ENCODE measurements around the gene SELP.
"Not testable (repeated sequence)": the region's sequence is repeated elsewhere in the genome, so short reads cannot be mapped to it uniquely, and the experiment has no call there.

SELP gene

GRCh38 chr1:169630006-169630405 lies at the start of gene SELP:
Gene SELP (minus strand): TSS chr1:169630124. CDS start chr1:169630074, 50 bp downstream.
- in situ Hi-C loops (cut with HindIII; ENCODE audit: low sequenced_read_pairs), result no loop called here

- in situ Hi-C loops (cut with HindIII; ENCODE audit: low sequenced_read_pairs), result no loop called here
Observed at GRCh38 chr1:169679692-169680091, 49.8 kb upstream of the SELP start.

GRCh38 chr1:169676001-169676400 lies 46.1 kb upstream of the SELP start:
- in situ Hi-C loops (cut with HindIII; ENCODE audit: low sequenced_read_pairs), result no loop called here

GRCh38 chr1:169670836-169671235 lies 40.9 kb upstream of the SELP start:
- in situ Hi-C loops (cut with HindIII; ENCODE audit: low sequenced_read_pairs), result no loop called here

GRCh38 chr1:169670244-169670643 lies 40.3 kb upstream of the SELP start:
- in situ Hi-C loops (cut with HindIII; ENCODE audit: low sequenced_read_pairs), result not testable (repeated sequence)

- in situ Hi-C loops (cut with HindIII; ENCODE audit: low sequenced_read_pairs), result not testable (repeated sequence)
Observed at GRCh38 chr1:169667699-169668596, 38.0 kb upstream of the SELP start.

GRCh38 chr1:169667227-169667639 lies 37.3 kb upstream of the SELP start:
- in situ Hi-C loops (cut with HindIII; ENCODE audit: low sequenced_read_pairs), result not testable (repeated sequence)

GRCh38 chr1:169662680-169663079 lies 32.8 kb upstream of the SELP start:
- in situ Hi-C loops (cut with HindIII; ENCODE audit: low sequenced_read_pairs), result not testable (repeated sequence)

- in situ Hi-C loops (cut with HindIII; ENCODE audit: low sequenced_read_pairs), result not testable (repeated sequence)
Observed at GRCh38 chr1:169661066-169661465, 31.1 kb upstream of the SELP start.

- in situ Hi-C loops (cut with HindIII; ENCODE audit: low sequenced_read_pairs), result not testable (repeated sequence)
Observed at GRCh38 chr1:169658777-169659176, 28.9 kb upstream of the SELP start.

- in situ Hi-C loops (cut with HindIII; ENCODE audit: low sequenced_read_pairs), result no loop called here
Observed at GRCh38 chr1:169653873-169654272, 23.9 kb upstream of the SELP start.

- in situ Hi-C loops (cut with HindIII; ENCODE audit: low sequenced_read_pairs), result no loop called here
Observed at GRCh38 chr1:169651035-169651434, 21.1 kb upstream of the SELP start.

- in situ Hi-C loops (cut with HindIII; ENCODE audit: low sequenced_read_pairs), result no loop called here
Observed at GRCh38 chr1:169650551-169650950, 20.6 kb upstream of the SELP start.

GRCh38 chr1:169648709-169649108 lies 18.8 kb upstream of the SELP start:
- in situ Hi-C loops (cut with HindIII; ENCODE audit: low sequenced_read_pairs), result no loop called here

- in situ Hi-C loops (cut with HindIII; ENCODE audit: low sequenced_read_pairs), result no loop called here
Observed at GRCh38 chr1:169648187-169648586, 18.3 kb upstream of the SELP start.

GRCh38 chr1:169647512-169647911 lies 17.6 kb upstream of the SELP start:
- in situ Hi-C loops (cut with HindIII; ENCODE audit: low sequenced_read_pairs), result no loop called here

GRCh38 chr1:169644297-169644696 lies 14.4 kb upstream of the SELP start:
- in situ Hi-C loops (cut with HindIII; ENCODE audit: low sequenced_read_pairs), result no loop called here

GRCh38 chr1:169634877-169635276 lies 5.0 kb upstream of the SELP start:
- in situ Hi-C loops (cut with HindIII; ENCODE audit: low sequenced_read_pairs), result no loop called here

GRCh38 chr1:169634145-169634544 lies 4.2 kb upstream of the SELP start:
- in situ Hi-C loops (cut with HindIII; ENCODE audit: low sequenced_read_pairs), result no loop called here

- in situ Hi-C loops (cut with HindIII; ENCODE audit: low sequenced_read_pairs), result no loop called here
Observed at GRCh38 chr1:169631249-169631648, 1.3 kb upstream of the SELP start.

- in situ Hi-C loops (cut with HindIII; ENCODE audit: low sequenced_read_pairs), result no loop called here
Observed at GRCh38 chr1:169624912-169625311, 5.0 kb downstream of the SELP start.

GRCh38 chr1:169624122-169624521 lies 5.8 kb downstream of the SELP start:
- in situ Hi-C loops (cut with HindIII; ENCODE audit: low sequenced_read_pairs), result no loop called here

All from endothelial cell of hepatic sinusoid (primary cell).